IPS-NIHi7 (cell line): ENCODE measurements around the gene SLC10A7.
A peak's percentile ranks its signal among the peaks of the same experiment; 100 is the strongest.

Experiments used
- DNase-seq: peaks from one replicate; pipeline ENCODE4 v3.0.0; 2012; ENCODE audit warnings: mixed read lengths; ENCODE audit errors: extremely low spot score

Gene SLC10A7, protein sequence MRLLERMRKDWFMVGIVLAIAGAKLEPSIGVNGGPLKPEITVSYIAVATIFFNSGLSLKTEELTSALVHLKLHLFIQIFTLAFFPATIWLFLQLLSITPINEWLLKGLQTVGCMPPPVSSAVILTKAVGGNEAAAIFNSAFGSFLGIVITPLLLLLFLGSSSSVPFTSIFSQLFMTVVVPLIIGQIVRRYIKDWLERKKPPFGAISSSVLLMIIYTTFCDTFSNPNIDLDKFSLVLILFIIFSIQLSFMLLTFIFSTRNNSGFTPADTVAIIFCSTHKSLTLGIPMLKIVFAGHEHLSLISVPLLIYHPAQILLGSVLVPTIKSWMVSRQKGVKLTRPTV

GRCh38 chr4:146521541-146522097, at the start of gene SLC10A7:
TSS of gene SLC10A7 (minus strand) at chr4:146521940. CDS start at chr4:146521717, 223 bp downstream.
- peak; percentile 86 for DNase-seq

GRCh38 chr4:146567396-146567795, 45.7 kb upstream of the SLC10A7 start:
- no peak for DNase-seq

DNA sequence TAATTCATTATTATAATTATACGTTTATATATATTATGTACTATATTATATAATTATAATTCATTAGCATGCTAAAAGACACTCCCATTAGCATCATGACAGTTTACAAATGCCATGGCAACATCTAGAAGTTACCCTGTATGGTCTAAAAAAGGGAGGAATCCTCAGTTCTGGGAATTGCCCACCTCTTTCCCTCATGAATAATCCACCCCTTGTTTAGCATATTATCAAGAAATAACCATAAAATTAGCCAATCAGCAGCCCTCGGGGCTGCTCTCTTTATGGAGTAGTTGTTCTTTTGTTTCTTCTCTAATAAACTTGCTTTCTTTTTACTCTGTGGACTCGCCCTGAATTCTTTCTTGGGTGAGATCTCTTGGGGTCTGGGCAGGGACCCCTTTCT, 42.8 kb upstream of the SLC10A7 start:
- DNase-seq = no peak

DNA sequence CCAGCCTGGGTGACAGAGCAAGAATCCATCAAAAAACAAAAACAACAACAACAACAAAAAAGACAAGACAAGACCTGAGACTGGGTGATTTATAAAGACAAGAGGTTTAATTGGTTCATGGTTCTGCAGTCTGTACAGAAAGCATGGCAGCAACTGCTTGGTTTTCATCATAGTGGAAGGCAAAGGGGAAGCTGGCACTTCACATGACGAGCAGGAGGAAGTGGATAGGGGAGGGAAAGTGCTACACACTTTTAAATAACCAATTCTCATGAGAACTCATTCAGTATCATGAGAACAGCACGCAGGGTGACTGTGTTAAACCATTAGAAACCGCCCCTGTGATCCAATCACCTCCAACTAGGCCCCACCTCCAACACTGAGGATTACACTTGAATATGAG, 28.4 kb upstream of the SLC10A7 start:
- no peak for DNase-seq

GRCh38 chr4:146548443-146548842, 26.7 kb upstream of the SLC10A7 start:
- no peak for DNase-seq

DNA sequence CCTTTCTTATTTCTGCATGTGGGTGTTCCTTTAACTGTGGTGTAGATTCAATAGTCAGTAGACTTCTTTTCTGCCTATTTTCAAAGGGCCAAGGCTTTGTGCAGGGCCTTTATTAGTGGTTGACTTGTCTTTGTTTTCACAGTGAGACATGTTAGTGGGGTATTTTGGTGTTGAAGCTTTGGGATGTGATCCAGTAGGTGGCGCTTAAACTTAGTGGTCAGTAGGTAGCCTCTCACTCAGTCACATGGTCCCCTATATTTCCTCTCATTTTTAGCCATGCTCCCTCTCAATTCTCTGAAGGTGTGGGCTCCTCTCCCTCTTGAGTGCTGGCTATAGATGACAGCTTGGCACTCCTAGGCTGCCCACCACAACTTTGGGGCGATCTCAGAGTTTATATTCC, 23.4 kb upstream of the SLC10A7 start:
- DNase-seq = peak; percentile 72

DNA sequence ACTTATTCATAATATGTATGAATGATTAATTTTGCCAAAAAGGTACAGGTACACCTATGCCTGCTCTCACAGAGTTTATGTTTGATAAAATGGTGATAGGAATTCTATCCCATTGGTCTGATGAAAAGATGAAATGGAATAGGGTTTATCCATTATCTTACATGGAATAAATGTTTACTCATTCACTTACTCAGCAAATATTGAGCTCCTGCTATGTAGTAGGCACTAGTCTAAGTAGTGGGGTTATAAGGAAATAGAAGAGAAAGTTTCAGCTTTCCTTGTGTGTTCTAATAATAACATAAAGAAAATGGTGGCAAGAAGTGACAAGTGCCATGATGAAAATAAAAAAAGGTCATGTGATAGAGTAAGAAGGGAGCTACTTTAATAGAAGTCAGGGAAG, 12.4 kb upstream of the SLC10A7 start:
- no peak for DNase-seq

DNA sequence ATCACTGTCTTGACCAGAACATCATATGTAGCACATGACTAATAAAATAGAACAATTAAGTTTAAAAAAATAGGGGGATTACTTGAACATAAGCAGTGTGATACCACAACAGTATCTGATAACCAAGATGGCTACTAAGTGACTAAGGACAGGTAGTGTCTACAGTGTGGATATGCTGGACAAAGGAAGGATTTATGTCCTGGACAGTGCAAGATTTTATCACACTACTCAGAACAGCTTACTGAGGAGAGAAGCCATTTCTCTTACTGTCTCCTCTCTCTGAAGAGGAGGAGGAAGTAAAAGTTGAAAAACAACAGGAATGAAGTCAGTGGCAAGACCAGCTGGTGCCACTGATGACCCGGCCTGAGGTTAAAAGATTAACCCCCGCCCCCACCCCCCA, 4.0 kb upstream of the SLC10A7 start:
- no peak for DNase-seq

DNA sequence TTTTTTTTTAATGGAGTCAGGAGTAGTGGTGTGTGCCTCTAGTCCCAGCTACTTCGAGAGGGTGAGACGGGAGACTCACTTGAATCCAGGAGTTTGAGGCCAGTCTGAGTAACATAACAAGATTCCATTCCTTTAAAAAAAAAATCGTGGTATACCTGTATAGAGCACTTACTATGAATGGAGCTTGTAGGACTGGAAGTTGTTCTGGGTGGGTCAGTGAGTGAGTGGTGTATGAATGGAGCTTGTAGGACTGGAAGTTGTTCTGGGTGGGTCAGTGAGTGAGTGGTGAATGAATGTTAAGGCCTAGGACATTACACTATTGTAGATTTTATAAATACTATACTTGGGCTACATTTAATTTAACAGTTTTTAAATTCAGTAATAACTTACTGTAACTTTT, 2.9 kb upstream of the SLC10A7 start:
- DNase-seq = no peak

- DNase-seq = no peak
Measured at GRCh38 chr4:146522869-146523205, 1.1 kb upstream of the SLC10A7 start.

- DNase-seq = peak; percentile 85
Measured at GRCh38 chr4:146522098-146522868, 543 bp upstream of the SLC10A7 start.

DNA sequence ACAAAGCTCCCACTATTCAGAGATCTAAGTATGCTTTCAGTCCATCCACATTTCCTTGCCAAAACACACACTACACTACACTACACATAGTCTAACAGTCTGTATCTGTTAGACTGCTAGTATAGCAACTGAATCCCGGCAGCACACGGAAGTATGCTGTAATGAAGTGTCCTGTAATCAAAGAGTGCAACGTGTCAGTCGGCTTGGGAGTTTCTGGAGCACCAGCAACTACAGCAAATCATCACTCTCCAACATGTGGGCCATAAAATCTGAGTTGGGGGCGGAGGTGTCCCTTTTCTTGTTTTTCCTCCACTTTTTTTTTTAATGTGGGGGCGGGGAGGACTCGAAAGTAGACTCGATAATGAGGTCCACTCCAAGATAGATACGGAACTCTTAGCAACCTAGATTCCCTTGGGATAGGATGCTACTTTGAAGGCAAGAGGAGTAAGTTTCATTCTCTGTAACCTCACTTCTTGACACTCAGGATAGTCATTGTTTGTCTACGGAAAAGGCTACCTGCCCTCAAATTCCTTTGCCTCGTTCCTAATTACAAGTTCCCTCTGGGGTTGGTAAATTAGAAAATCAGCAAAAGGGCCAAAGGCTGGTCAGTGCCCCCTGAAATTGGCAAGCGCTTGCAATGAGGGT, 722 bp downstream of the SLC10A7 start:
- no peak for DNase-seq

DNA sequence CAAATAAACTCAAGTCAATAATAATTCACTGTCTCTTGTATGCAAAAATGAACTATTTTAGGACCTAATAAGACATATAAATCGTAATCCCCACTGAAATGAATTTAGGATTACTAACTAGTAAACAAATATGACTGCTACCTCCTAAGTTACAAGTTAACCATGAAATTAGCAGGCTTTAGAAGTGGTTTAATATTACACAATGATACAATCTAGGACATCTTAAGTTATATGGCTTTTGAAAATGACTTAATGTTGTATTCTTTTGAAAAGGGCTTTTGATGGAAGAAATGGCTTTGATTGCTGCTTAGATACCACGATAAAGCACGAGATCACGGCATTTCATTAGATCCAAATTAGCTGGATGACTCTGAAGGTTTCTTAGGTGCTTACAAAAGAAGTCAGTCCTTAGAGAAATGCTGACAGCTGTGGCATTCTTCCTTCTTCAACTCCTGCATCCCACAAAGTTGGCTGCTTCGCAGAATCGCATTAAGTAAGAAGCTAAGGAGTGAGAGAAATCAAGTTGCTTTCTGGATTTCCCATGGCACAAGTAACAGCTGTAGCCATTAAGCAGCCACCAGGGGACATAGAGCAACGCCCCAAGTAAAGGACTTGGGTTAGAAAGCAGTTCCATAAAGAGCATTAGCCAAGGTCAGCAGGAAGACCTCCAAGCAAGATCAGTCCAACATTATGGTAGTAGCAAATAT, 6.9 kb downstream of the SLC10A7 start:
- peak; percentile 10 for DNase-seq

GRCh38 chr4:146513548-146513947, 8.2 kb downstream of the SLC10A7 start:
- DNase-seq = no peak

DNA sequence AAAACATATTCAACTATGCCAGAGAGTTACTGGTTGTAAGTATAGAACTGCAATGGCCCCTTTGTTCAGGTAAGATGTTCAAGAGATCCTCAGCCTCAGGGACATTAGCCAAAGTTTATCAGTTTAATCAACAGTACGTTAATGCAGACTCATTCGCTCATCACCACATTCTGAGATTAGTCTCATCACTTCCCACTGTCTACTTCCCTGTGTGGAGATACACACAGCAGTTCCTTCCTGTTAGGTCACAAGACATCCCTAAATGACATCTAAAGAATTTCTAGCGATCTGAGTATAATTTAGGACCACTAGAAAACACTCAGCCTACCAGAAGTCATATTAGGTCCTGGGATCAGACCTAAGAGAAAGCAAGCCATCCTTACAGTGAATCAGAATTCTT, 10.4 kb downstream of the SLC10A7 start:
- no peak for DNase-seq

DNA sequence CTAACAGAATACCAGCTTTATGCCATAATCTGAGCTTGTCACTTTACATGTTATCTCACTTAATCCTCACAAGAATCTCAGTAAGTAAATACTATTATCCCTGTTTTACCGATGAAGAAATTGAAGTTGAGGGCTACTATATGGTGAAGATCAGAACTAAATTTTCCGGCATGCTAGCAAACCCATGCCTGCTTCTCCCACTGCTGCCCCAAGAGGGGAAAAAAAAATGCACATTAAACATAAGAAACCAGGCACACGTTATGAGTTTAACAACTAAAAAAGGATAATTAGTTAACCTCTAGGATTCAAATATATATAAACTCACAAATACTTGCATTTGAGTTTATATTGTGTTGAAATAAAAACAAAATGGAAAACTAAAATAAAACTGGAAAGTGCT, 10.8 kb downstream of the SLC10A7 start:
- no peak for DNase-seq

DNA sequence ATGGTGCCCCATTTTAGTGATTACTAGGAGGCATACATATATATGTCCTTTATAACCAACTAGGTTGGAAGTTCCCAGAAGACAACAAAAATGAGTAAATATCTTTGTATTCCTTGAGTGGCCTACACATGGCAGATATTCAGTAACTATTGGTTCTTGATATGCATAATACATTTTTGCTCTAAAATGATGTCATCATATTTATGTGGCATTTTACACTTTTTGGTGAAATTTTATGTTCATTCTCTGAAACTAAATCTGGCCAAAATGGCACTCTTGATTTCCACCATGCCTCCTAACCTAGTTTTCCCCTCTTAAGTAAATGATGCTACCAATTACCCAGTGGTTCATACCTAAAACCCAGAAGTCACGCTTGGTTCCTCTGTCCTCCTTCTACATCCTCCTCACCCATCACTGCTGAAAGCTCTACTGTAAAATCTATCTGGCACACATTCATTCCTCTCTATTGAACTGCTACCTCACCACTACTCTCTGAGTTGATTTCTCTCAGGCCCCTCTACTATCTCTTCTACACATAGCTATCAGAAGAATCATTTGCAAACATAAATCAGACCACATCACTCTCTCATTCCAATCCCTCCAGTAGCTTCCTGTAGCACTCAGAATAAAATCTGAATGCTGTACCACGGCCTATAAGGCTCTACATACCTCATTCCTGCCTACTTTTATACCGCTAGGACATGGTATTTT, 13.4 kb downstream of the SLC10A7 start:
- no peak for DNase-seq

- DNase-seq = no peak
Measured at GRCh38 chr4:146507632-146508031, 14.1 kb downstream of the SLC10A7 start.

DNA sequence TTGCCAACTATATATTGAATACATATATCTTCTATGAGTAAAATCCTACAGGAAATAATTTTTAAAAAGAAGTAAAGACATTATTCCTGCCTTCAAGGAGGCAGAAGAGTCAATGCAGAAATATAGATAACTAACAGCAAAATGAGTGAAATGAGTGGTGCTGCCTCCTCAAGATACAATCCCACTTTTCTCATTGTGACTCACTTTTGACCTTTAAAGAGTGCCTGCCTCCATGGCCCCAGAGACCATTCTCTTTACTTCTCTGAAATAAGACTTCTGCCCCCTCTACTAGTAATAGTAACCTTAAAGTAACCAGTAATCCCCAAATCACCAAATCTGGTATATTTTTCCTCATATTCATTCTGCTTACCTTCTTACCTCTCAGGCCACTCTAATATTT, 15.5 kb downstream of the SLC10A7 start:
- DNase-seq = no peak

GRCh38 chr4:146500216-146500615, 21.5 kb downstream of the SLC10A7 start:
- DNase-seq = no peak

DNA sequence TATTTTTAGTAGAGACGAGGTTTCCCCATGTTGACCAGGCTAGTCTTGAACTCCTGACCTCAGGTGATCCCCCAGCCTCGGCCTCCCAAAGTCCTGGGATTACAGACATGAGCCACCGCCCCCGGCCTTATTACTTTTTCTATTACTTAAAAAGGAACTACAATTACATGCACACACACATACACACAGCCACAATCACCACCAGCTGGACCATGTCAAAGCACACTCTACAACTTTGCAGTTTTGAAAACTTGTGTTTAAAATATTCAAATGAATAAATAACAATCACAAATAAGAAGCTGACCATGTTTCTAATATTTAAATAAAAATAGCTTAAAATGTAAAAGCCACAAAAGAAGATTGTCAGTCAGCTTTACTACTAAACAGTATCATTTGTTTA, 23.4 kb downstream of the SLC10A7 start:
- no peak for DNase-seq
